HepG2 (cell line): ENCODE results near the gene ELFN1. TPM values are rescaled to one million over a fixed set of nuclear protein-coding genes. Genes with fewer than 3 reads are reported as not detected.

Experiments used
- ATAC-seq: fragments of 200-7000 bp; cut with Tn5 transposase; 3 replicates; pipeline ENCODE4 v1.9.1; 2020; ENCODE audit warnings: mild to moderate bottlenecking, moderate library complexity
- BruUV-seq: library from RNA; stranded (reverse); fragments of 400-500 nt; replicated peaks from 2 replicates; lab custom pipeline; 2021; lab: Mats Ljungman, UMichigan
- CTCF ChIA-PET: fragments of 300-600 bp; formaldehyde crosslinking; extraction: SDS; loops from one replicate; lab custom pipeline; 2021; ENCODE audit warnings: low total read pairs, inconsistent platforms, low intra/inter-chr PET ratio; lab: Yijun Ruan, JAX
- POLR2A ChIA-PET: fragments of 350-600 bp; sonication (Branson Sonifier 250); formaldehyde crosslinking; loops from one replicate; lab custom pipeline; 2020; ENCODE audit warnings: antibody characterized with exemption, inconsistent platforms; lab: Yijun Ruan, JAX
- DNase-seq: peaks from one replicate; pipeline ENCODE4 v3.0.0-alpha.2; 2015; ENCODE audit warnings: low spot score
- FAIRE-seq: peaks from 3 replicates; lab custom pipeline; 2011; peaks lifted over from hg19 to GRCh38; lab: Jason Lieb, UNC
- H2AFZ ChIP-seq: one replicate; pipeline ENCODE4 v1.6.1; 2011; ENCODE audit warnings: low read length, inconsistent platforms
- H3K27ac ChIP-seq: fragments of 300-600 bp; 3 replicates; pipeline ENCODE4 v1.8.0; 2011; ENCODE audit warnings: mixed run types, mild to moderate bottlenecking, mixed read lengths, low read length, inconsistent platforms; ENCODE audit not compliant: insufficient read depth; ENCODE audit errors: extremely low read length
- H3K27me3 ChIP-seq, 2 experiments: fragments of 200-600 bp in 1 of 2; 2 replicates in 1 of 2; 3 replicates in 1 of 2; pipeline versions ENCODE4 v1.6.0 to v1.8.0; 2011; ENCODE audit warnings: low read length in 2 of 2, mild to moderate bottlenecking in 2 of 2, moderate library complexity in 2 of 2, inconsistent platforms in 1 of 2; ENCODE audit not compliant: insufficient read depth in 2 of 2, control insufficient read depth in 1 of 2
- H3K36me3 ChIP-seq, 2 experiments: fragments of 200-600 bp in 1 of 2; replicated peaks in 1 of 2; 2 replicates in 1 of 2; 3 replicates in 1 of 2; pipeline versions ENCODE4 v1.5.1 to v1.8.0; 2011; ENCODE audit warnings: low read length in 2 of 2, inconsistent platforms in 1 of 2; ENCODE audit not compliant: insufficient read depth in 2 of 2, control insufficient read depth in 1 of 2
- H3K4me1 ChIP-seq: 2 replicates; pipeline ENCODE4 v1.5.1; 2012; ENCODE audit warnings: low read length, inconsistent platforms; ENCODE audit not compliant: insufficient read depth
- H3K4me2 ChIP-seq: 2 replicates; pipeline ENCODE4 v1.6.0; 2011; ENCODE audit warnings: low read depth, low read length, inconsistent platforms
- H3K4me3 ChIP-seq, 3 experiments: fragments of 200-600 bp in 1 of 3; sonication (generic), shearing (Covaris generic) in 1 of 3; replicated peaks in 1 of 3; 2 replicates each; pipeline ENCODE4 v1.5.1; 2011 to 2016; ENCODE audit warnings: low read length in 3 of 3, inconsistent platforms in 2 of 3, low read depth in 2 of 3, mild to moderate bottlenecking in 2 of 3, control low read depth in 1 of 3, mixed read lengths in 1 of 3; ENCODE audit not compliant: insufficient read depth in 1 of 3
- H3K79me2 ChIP-seq: one replicate; pipeline ENCODE4 v1.6.1; 2011; ENCODE audit warnings: low read length, inconsistent platforms; ENCODE audit not compliant: insufficient read depth
- H3K9ac ChIP-seq: 2 replicates; pipeline ENCODE4 v1.6.0; 2011; ENCODE audit warnings: mild to moderate bottlenecking, low read depth, low read length, inconsistent platforms; ENCODE audit not compliant: insufficient read depth
- H3K9me3 ChIP-seq: 2 replicates; pipeline ENCODE4 v1.5.1; 2012; ENCODE audit warnings: mild to moderate bottlenecking, low read length
- H4K20me1 ChIP-seq: 2 replicates; pipeline ENCODE4 v1.6.0; 2011; ENCODE audit warnings: inconsistent platforms, mild to moderate bottlenecking, low read length, moderate library complexity; ENCODE audit not compliant: insufficient read depth
- DMTF1 ChIP-seq: sonication (generic); formaldehyde crosslinking; IDR thresholded peaks from 2 replicates; pipeline ENCODE4 v1.4.0; 2020; ENCODE audit warnings: mild to moderate bottlenecking, missing genetic modification reagents
- FUBP1 ChIP-seq: sonication (generic); formaldehyde crosslinking; IDR thresholded peaks from 2 replicates; pipeline ENCODE4 v1.5.1; 2020; ENCODE audit warnings: missing genetic modification reagents, mild to moderate bottlenecking, borderline replicate concordance
- NPAS2 ChIP-seq: sonication (generic); formaldehyde crosslinking; IDR thresholded peaks from 2 replicates; pipeline ENCODE4 v1.8.0; 2022; ENCODE audit warnings: mild to moderate bottlenecking, missing genetic modification reagents, borderline replicate concordance
- TRIM24 ChIP-seq: sonication (generic); formaldehyde crosslinking; IDR thresholded peaks from 2 replicates; pipeline ENCODE4 v1.8.0; 2022; ENCODE audit warnings: mild to moderate bottlenecking, missing genetic modification reagents
- ZC3H13 ChIP-seq: sonication (generic); formaldehyde crosslinking; IDR thresholded peaks from 2 replicates; pipeline ENCODE4 v1.8.1; 2023; ENCODE audit warnings: mild to moderate bottlenecking, missing genetic modification reagents, moderate library complexity
- ZNF256 ChIP-seq: sonication (generic); formaldehyde crosslinking; conservative IDR thresholded peaks from 2 replicates; pipeline ENCODE4 v1.4.0; 2020; ENCODE audit warnings: missing genetic modification reagents
- ZNF263 ChIP-seq: sonication (generic); formaldehyde crosslinking; IDR thresholded peaks from 2 replicates; pipeline ENCODE4 v1.4.0; 2020; ENCODE audit warnings: missing genetic modification reagents
- ZNF670 ChIP-seq: sonication (generic); formaldehyde crosslinking; IDR thresholded peaks from 2 replicates; pipeline ENCODE4 v1.8.0; 2022; ENCODE audit warnings: mild to moderate bottlenecking, missing genetic modification reagents, borderline replicate concordance
- WGBS: methylation state at CpG from one replicate; pipeline ENCODE4 v1.1.6; 2017; ENCODE audit warnings: low lambda C conversion rate; 5-methylcytosine and 5-hydroxymethylcytosine counted together
- in situ Hi-C: cut with HindIII; loops from 2 replicates; pipeline ENCODE4 v1.10.0; 2017; ENCODE audit warnings: low pct_unique_long_range_greater_than_20kb; ENCODE audit not compliant: extremely low pct_ligation_motif_present
- intact Hi-C: fragments of 100-400 bp; cut with micrococcal nuclease; formaldehyde crosslinking; loops from one replicate; pipeline ENCODE4 v1.10.0; 2022; ENCODE audit not compliant: unreplicated experiment
- polyA plus RNA-seq, 8 experiments: library from polyadenylated mRNA; depleted of rRNA in 3 of 8; stranded (reverse) in 7 of 8; unstranded in 1 of 8; fragments of >200 nt; fragmentation: Illumina TruSeq in 4 of 8; extraction: Trizol in 4 of 8; gene quantifications; 2 replicates each; pipeline versions ENCODE4 v1.2.1 to v1.2.3, GENCODE V29; 2011 to 2016; ENCODE audit warnings: low read depth in 4 of 8, missing spikeins in 1 of 8, mixed read lengths in 1 of 8; ENCODE audit not compliant: insufficient read depth in 1 of 8
- total RNA-seq, 5 experiments: library from RNA; depleted of rRNA; stranded (reverse); fragments of >200 nt; fragmentation: Illumina TruSeq; extraction: Trizol; gene quantifications; 2 replicates each; pipeline ENCODE4 v1.2.3, GENCODE V29; 2016; ENCODE audit warnings: low read depth in 1 of 5

The ELFN1 gene
- total and polyA plus RNA-seq, 2 of the 13 experiments (the other 11 are each of a cell fraction or from before 2014, with no cell fraction given) = 0.13 to 0.18 TPM

GRCh38 chr7:1695800-1696454, 25.9 kb downstream of the ELFN1 start (continued):
- no peak for TF ChIP-seq DMTF1 (CRISPR knock-in tag)
- no peak for TF ChIP-seq NPAS2 (CRISPR knock-in tag)
- TF ChIP-seq ZNF256 (CRISPR knock-in tag) = no peak
- TF ChIP-seq ZC3H13 (CRISPR knock-in tag) = no peak

- DNase-seq (no peak), FAIRE-seq (no peak), ATAC-seq (peak; percentile 22; the same call in 2 of the 3 replicates)
- Histone ChIP-seq H3K79me2 (no peaks in the 10 kb centered on the region), H3K36me3 (no peaks in the 10 kb centered on the region), H3K4me2 (no peak overlapping the region), H4K20me1 (no peaks in the 10 kb centered on the region), H3K4me1 (no peaks in the 10 kb centered on the region), H3K9ac (no peak overlapping the region), H2AFZ (no peak overlapping the region), H3K27me3 (peaks cover 3 to 20% of the 10 kb centered on the region in 2 experiments; a peak in 2 of 5 replicates), H3K27ac (no peak overlapping the region), H3K4me3 (no peak overlapping the region), H3K9me3 (no peaks in the 10 kb centered on the region)
- ChIA-PET POLR2A (no interaction called here), CTCF (no interaction called here)
- in situ Hi-C loops (loop anchor here (10.0 kb wide), 1 partner anchor 62 kb away; no protein-coding TSS in a partner anchor), intact Hi-C loops (no loop called here)
- TF ChIP-seq ZNF263 (peak; percentile 52; the same call in 1 of the 2 replicates), FUBP1 (no peak), ZNF670 (CRISPR knock-in tag) (no peak), TRIM24 (no peak)
- BruUV-seq = no TSS peak
- 53% methylated on average over 16 of the region's 28 CpGs for WGBS
Measured at GRCh38 chr7:1696671-1697498, 26.8 kb downstream of the ELFN1 start.
